ENCODE measurements around the gene RGS21.

RGS21 gene

DNA sequence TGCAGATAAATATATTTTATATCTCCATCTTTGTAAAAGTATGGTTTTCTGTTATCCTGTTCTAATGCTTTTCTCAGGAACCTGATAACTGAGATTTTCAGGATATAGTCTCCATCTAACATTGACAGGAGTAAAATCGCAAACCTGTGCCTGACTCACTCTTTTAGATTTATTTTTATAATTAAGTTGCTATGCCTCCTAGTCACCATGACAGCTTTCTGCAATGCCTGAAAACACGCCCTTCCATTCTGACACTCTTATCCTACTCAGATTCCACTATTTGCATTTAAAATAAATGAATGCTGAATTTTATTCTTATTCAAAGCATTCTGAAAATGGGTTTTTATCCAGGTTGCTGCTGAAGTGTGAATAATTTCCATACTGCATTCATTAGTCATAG is 62.8 kb downstream of the RGS21 start:
- no peak for DNase-seq

DNA sequence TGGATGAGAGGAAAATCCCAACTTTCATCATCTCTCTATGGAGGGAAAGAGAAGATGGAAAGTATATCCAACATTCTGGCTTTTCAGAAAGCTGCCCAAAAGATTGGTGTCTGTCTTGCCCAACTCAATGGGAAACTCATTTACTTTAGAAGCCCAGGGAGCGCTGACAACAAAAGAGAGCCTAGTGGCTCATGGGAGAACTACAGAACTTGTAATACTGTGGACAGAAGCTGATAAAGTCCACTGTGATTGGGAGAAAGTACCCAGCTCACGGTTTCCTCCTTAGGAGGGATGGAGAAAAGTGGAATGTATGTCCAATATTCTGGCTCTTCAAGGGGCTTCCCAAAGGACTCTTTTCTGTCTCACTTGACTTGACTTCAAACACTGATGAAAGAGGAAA is 66.0 kb downstream of the RGS21 start:
- DNase-seq = no peak

DNA sequence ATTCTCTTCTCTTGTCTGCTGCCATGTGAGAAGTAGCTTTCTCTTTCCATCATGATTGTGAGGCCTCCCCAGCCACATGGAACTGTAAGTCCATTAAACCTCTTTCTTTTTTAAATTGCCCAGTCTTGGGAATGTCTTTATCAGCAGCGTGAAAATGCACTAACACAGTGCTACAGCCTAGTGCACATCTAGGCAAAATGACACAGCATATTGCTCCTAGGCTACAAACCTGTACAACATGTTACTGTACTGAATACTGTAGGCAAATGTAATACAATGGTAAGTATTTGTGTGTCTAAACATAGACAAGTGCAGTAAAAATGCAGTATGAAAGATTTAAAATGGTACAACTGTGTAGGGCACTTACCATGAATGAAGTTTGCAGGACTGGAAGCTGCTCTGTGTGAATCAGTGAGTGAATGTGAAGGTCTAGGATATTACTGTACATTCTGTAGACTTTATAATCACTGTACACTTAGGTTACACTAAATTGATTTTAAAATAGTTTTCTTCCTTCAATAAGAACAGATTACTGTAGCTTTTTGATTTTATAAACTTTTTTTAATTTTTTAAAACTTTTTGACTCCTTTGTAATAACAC is 69.4 kb downstream of the RGS21 start:
- no peak for DNase-seq

DNA sequence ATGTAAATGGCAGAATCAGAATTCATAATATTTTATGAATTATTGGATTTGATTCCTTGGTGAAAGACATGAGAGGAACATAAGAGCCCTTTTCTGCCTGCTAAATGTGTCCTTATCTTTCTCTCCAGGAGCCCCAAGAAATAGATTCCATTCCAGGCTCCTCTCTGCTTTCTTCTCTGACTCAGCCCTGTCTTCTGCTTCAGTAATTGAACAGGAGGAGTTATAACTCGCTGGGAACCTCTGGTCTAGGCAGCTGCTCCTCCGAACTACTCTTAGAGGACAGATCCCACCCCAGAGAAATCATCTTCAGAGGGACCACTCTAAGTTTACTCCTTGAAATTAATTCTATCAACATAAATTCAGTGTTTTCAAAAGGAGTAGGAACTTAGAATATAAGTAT is 78.4 kb downstream of the RGS21 start:
- no peak for DNase-seq

DNA sequence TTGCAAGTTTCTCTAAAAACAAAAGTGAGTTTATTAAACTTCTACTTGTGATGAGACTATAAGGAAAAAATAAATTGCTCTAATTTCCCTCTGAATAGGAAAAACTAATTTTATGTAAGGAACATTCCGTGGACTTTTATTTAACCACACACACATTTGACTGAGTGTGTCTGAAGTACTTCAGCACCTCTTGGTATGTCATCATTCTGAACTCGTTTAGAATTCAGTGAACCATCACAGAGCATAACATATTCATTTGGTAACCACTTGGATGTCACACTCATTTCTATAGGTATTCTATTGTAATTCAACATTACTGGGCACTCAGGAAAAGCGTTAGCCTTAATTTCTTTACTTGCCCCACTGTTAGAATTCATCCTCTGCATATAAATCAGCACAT is 79.1 kb downstream of the RGS21 start:
- no peak for DNase-seq

DNA sequence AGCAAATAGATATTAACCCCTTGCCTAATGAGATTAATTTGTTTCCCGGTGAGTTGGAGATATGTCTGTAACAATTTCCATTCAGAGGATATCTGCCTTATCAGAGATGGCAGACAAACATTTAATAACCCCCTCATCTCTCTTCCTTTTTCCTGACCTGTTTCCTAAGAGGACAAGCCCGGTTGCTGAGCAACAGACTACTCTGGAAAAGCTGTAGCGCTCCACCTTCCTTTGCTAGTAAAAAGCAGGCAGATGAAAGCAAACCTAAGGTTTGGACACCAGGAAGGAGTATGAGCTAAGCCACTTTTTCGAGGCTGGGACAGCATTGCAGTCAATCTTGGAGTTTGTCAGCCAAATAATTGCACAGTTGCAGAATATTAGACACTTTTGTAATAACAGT is 82.4 kb downstream of the RGS21 start:
- DNase-seq = no peak

DNA sequence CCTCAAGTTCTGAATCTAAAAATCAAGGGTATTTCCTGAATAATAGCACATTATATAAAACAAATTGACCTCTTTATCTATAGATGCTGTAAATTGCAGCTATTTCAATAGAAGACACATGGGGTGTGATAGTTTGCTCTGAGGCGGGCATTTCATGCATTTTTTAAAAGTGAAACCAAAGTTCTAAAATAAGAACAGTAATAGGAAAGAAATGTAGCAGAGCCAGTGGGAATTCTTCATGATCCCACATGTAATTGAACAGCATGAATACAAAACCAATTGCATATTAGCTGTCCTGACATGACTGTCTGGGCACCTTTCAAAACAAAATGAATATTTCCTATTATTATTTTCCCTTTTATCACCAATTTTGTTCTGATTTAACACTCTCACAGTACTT is 85.0 kb downstream of the RGS21 start:
- DNase-seq = no peak

DNA sequence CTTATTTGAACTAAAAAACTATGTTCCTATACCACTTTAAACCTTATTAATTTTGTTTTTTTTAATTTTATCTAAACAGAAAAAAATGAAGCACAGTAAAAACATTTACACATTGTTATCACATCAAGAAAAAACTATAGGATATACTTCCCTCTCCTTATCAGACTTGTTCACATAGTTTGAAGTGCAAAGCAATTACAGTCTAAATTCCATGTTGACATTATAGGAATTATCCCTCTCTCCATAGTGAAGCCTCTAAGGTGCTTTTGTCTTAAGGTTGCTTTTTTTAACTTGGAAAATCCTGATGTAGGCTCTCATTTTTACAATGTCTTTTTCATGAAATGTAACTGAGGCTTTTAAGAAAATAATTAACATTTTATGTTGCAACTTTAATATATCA is 85.8 kb downstream of the RGS21 start:
- DNase-seq = no peak

DNA sequence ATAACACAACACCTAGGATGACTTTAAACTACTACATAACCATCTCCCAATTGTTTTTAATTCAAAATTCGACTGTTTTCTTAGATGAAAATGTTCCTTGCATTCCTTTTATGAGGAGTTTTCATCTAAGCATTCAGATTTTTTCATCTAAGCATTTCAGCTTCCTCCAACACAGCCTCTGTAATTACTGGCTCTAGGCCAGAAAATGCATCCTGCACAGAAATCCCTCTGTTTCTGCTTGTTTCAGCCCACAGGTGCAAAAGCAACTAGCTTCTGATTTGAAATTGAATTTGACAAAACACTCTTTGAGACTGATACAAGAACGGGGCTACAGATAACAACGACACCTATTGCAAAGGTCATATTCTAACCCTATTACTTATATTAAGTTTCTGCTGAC is 90.4 kb downstream of the RGS21 start:
- DNase-seq = no peak
